MM.1S (cell line): ENCODE results near the gene ALDH3A1.

Experiments used
- EZH2 ChIP-seq: fragments of 300-600 bp; sonication (generic); optimal IDR thresholded peaks from 2 replicates; pipeline ENCODE3; 2017; ENCODE audit warnings: low read depth, mild to moderate bottlenecking, antibody characterized with exemption, low read length, mixed read lengths
- EZH2phosphoT487 ChIP-seq: fragments of 300-600 bp; sonication (generic); IDR thresholded peaks from 2 replicates; pipeline ENCODE4 v1.6.1; 2018; ENCODE audit warnings: antibody characterized with exemption, low read length
- TF ChIP-seq, protein P1 (sequence below): fragments of 300-600 bp; sonication (generic); IDR thresholded peaks from 2 replicates; pipeline ENCODE4 v1.5.1; 2016; ENCODE audit warnings: antibody characterized with exemption, low read length, mixed read lengths

DNA sequence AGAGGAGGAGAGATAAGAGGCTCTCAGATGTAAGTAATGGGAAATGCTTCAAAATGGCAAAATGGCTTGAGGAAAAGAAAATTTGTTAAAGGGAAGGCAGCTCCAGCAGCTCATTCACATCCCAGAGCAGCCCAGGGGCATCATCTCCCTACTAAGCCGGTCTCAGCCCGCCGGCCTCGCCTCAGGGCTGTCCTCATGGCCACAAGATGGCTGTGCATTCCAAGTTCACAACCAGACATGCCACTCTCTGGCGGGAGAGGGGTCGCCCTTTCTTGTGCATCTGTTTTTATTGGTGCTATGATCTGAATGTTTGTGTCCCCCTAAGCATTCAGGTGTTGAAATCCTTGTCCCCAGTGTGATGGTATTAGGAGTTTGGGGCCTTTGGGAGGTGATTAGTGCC is 18.2 kb downstream of the ALDH3A1 start:
- TF ChIP-seq, protein P1, sequence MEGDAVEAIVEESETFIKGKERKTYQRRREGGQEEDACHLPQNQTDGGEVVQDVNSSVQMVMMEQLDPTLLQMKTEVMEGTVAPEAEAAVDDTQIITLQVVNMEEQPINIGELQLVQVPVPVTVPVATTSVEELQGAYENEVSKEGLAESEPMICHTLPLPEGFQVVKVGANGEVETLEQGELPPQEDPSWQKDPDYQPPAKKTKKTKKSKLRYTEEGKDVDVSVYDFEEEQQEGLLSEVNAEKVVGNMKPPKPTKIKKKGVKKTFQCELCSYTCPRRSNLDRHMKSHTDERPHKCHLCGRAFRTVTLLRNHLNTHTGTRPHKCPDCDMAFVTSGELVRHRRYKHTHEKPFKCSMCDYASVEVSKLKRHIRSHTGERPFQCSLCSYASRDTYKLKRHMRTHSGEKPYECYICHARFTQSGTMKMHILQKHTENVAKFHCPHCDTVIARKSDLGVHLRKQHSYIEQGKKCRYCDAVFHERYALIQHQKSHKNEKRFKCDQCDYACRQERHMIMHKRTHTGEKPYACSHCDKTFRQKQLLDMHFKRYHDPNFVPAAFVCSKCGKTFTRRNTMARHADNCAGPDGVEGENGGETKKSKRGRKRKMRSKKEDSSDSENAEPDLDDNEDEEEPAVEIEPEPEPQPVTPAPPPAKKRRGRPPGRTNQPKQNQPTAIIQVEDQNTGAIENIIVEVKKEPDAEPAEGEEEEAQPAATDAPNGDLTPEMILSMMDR, result no peak
- TF ChIP-seq EZH2 (no peak), EZH2phosphoT487 (no peak)
